Measurements from ENCODE around the gene FOXF1. TPM values are rescaled to one million over a fixed set of nuclear protein-coding genes. Genes with fewer than 3 reads are reported as not detected.

Gene FOXF1
- total and polyA plus RNA-seq, 4 donors = 12.2 to 34.4 (median 19.1) TPM

DNA sequence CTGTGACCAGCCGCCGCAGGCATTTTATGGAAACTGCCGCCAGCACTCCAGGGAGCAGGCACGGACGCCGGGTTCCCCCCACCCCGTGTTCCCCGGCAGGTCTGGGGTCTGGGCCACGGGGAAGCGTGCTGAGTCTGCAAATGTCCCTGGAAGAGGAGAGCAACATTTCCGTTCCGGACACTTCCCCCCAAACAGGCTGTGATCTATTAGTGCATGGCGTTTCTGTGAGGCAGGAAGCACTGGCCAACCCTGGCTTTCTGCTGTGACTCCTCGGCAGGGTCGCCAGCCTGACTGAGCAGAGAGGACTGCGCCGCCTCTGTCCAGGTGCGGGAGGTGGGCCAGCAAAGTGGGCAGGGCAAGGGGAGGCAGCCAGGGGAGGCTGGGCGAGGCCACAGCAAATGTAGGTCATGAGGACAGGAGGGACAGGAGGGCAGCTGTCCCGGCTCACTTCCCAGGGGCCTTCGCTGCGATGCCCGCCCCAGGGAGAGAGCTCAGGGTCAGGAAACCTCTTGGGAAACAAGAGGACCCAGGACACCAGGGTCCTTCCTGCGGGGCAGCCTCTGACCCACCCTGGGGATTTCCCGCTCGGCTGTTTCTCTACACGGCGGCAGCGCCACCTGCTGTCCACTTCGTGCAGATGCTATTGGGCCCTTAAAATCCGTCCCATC is 9.5 kb downstream of the FOXF1 start:
- WGBS, 2 donors = 12% methylated on average over 31 of the region's 31 CpGs
- no peak for ATAC-seq (ENCODE audit: insufficient read depth, low FRiP score)
- Histone ChIP-seq H3K27me3 (ENCODE audit: control insufficient read depth in 3 of 3, insufficient read depth in 3 of 3, low read length in 2 of 3) (peaks cover 3 to 27% (median 8%) of the 10 kb centered on the region in 3 donors), H3K9me3 (ENCODE audit: control insufficient read depth in 4 of 4, insufficient read depth in 3 of 4, low read length in 3 of 4) (peaks cover 0 to 4% (median 0%) of the 10 kb centered on the region in 4 donors), H3K4me1 (ENCODE audit: control insufficient read depth in 5 of 5, insufficient read depth in 5 of 5, low read length in 5 of 5) (peaks cover 0 to 39% (median 0%) of the 10 kb centered on the region in 5 donors), H3K9ac (ENCODE audit: insufficient read depth in 1 of 2, low read length in 2 of 2) (peak overlapping the region in 1 of 2 donors; percentile 40), H3K27ac (ENCODE audit: low read depth in 1 of 2, low read length in 1 of 2) (peak overlapping the region in 1 of 2 donors; percentile 62), H3K4me3 (no peak overlapping the region), H3K36me3 (ENCODE audit: control insufficient read depth in 4 of 4, insufficient read depth in 4 of 4, low read length in 4 of 4) (peaks cover 0 to 11% (median 1%) of the 10 kb centered on the region in 4 donors)
- TF ChIP-seq, protein P1, sequence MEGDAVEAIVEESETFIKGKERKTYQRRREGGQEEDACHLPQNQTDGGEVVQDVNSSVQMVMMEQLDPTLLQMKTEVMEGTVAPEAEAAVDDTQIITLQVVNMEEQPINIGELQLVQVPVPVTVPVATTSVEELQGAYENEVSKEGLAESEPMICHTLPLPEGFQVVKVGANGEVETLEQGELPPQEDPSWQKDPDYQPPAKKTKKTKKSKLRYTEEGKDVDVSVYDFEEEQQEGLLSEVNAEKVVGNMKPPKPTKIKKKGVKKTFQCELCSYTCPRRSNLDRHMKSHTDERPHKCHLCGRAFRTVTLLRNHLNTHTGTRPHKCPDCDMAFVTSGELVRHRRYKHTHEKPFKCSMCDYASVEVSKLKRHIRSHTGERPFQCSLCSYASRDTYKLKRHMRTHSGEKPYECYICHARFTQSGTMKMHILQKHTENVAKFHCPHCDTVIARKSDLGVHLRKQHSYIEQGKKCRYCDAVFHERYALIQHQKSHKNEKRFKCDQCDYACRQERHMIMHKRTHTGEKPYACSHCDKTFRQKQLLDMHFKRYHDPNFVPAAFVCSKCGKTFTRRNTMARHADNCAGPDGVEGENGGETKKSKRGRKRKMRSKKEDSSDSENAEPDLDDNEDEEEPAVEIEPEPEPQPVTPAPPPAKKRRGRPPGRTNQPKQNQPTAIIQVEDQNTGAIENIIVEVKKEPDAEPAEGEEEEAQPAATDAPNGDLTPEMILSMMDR (IDR thresholded peaks at IDR 0.05; ENCODE audit: control extremely low read depth, extremely low read depth) = peak; percentile 85
- DNase-seq = peak; percentile 80 to 86 (median 83)

DNA sequence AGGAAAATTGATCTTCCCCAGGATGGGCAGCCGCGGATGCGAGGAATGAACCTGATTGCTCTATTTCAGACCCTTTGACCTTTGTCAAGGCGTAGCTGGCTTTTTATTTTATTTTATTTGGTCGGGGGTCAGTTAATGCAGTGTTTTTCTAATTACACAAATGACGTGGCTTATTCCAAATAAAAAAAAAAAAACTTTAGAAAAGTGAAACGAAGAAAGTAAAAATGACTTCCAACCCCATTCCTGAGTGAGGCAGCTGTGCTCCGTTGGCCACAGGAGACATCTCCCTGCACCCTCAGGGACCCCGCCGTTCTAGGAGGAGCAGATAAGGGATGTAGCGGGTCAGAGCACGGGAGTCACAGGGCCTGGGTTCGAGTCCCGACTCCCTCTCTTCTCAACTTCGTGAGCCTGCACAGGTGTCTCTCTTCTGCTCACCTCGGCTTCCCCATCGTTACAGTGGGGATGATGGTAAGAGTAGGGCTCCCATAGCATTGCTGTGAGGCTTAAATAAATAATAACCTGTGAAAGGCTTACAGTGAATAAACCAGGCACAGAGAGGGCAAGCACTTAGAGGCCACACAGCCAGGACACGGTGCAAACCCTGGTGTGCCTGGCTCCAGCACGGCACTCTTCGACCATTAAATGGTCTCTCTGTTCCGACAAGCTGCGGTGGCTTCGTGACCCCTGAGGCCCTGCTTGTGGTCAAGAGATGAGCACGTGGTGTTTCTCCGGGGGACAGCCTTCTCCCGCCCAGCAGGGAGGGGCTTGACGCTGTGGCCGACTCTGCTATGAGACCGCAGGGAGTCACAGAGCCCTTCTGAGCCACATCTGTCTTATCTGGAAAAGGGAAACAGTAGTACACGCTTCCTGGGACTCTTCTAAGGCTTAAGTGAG is 10.2 kb downstream of the FOXF1 start:
- H3K27me3 ChIP-seq (ENCODE audit: control insufficient read depth in 3 of 3, insufficient read depth in 3 of 3, low read length in 2 of 3) = peaks cover 3 to 22% (median 8%) of the 10 kb centered on the region in 3 donors
- no peak overlapping the region for H3K4me3 ChIP-seq
- no peak overlapping the region for H3K27ac ChIP-seq (ENCODE audit: low read depth in 1 of 2, low read length in 1 of 2)
- peaks cover 0 to 39% (median 0%) of the 10 kb centered on the region in 5 donors for H3K4me1 ChIP-seq (ENCODE audit: control insufficient read depth in 5 of 5, insufficient read depth in 5 of 5, low read length in 5 of 5)
- TF ChIP-seq, protein P1 (IDR thresholded peaks at IDR 0.05; ENCODE audit: control extremely low read depth, extremely low read depth) = no peak
- H3K9ac ChIP-seq (ENCODE audit: insufficient read depth in 1 of 2, low read length in 2 of 2) = peak overlapping the region in 1 of 2 donors; percentile 40
- 44 to 52% methylated on average over 30 of the region's 30 CpGs for WGBS, 2 donors
- peaks cover 0 to 4% (median 0%) of the 10 kb centered on the region in 4 donors for H3K9me3 ChIP-seq (ENCODE audit: control insufficient read depth in 4 of 4, insufficient read depth in 3 of 4, low read length in 3 of 4)
- ATAC-seq (ENCODE audit: insufficient read depth, low FRiP score) = no peak
- peaks cover 0 to 3% (median 0%) of the 10 kb centered on the region in 4 donors for H3K36me3 ChIP-seq (ENCODE audit: control insufficient read depth in 4 of 4, insufficient read depth in 4 of 4, low read length in 4 of 4)
- peak in 1 of 3 donors; percentile 8 for DNase-seq

DNA sequence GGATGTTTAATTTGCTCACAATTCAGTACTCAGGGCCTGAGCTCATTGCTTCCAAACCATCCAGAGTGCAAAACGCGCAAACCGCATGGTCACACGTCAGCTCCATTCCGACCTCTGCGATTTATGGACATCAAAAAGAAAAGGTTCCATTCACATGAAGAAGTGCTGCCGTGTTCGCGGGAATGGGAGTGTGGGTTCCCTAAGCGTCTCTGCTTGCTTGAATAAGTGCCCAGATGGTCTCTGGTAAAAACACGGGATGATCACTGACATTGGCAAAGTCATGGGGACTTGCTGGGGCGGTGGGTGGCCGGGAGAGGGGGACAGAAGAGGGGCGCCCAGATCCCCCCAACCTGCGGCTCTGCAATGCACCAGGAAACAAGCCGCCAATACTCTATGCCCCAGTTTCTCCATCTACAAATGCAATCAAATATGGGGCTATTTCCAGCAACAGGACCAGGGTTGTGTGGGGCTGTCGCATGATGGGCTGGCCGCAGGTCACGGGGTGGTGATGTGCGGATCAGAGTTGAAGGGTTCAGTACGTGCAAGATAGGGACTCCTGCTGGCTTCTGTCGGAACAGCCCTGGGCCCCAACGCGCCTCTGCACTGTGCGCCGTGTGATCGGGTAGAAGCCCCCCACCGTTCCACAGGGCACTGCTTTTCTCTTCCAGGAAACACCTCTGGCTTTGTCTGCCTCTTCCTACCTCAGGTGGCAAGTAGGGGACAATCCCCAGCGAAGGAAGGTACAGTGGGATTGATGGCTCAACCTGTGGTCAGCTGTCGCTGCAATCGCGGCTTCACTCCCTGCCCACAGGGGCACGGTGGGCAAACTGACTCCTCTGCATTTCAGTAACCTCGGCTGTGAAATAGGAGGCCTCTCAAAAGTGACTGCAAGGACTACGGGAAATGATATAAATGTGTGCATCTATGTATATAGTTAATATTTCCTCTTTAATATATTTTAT is 11.2 kb downstream of the FOXF1 start:
- peaks cover 0 to 4% (median 0%) of the 10 kb centered on the region in 4 donors for H3K9me3 ChIP-seq (ENCODE audit: control insufficient read depth in 4 of 4, insufficient read depth in 3 of 4, low read length in 3 of 4)
- DNase-seq (no peak), ATAC-seq (ENCODE audit: insufficient read depth, low FRiP score) (no peak)
- no peak overlapping the region for H3K27ac ChIP-seq (ENCODE audit: low read depth in 1 of 2, low read length in 1 of 2)
- H3K9ac ChIP-seq (ENCODE audit: insufficient read depth in 1 of 2, low read length in 2 of 2) = no peak overlapping the region
- WGBS, 2 donors = 67 to 73% methylated on average over 35 of the region's 35 CpGs
- H3K36me3 ChIP-seq (ENCODE audit: control insufficient read depth in 4 of 4, insufficient read depth in 4 of 4, low read length in 4 of 4) = no peaks in the 10 kb centered on the region
- H3K27me3 ChIP-seq (ENCODE audit: control insufficient read depth in 3 of 3, insufficient read depth in 3 of 3, low read length in 2 of 3) = peaks cover 3 to 18% (median 4%) of the 10 kb centered on the region in 3 donors
- peaks cover 0 to 31% (median 0%) of the 10 kb centered on the region in 5 donors for H3K4me1 ChIP-seq (ENCODE audit: control insufficient read depth in 5 of 5, insufficient read depth in 5 of 5, low read length in 5 of 5)
- TF ChIP-seq, protein P1 (IDR thresholded peaks at IDR 0.05; ENCODE audit: control extremely low read depth, extremely low read depth) = no peak
- no peak overlapping the region for H3K4me3 ChIP-seq

Measured in lung (tissue), 12 donors.